ENCODE data around the gene GMCL2. TPM values are rescaled to one million over a fixed set of nuclear protein-coding genes. Genes with fewer than 3 reads are reported as not detected.

Gene GMCL2
- total RNA-seq, result not detected
- under 1 TPM in 1 of 8 donors, not detected in 7; 0.08 TPM for polyA plus RNA-seq (ENCODE audit: insufficient read depth in 1 of 8, insufficient read length in 8 of 8, low replicate concordance in 1 of 8)
- long read RNA-seq, donor 1, result 0 reads
- long read RNA-seq, donor 2, result 0 reads
- long read RNA-seq, donor 3, result 0 reads
- long read RNA-seq, donor 4, result 0 reads
- long read RNA-seq, donor 5, result 0 reads
- long read RNA-seq, donor 6, result 0 reads
- long read RNA-seq, donor 7, result 0 reads
- long read RNA-seq, donor 8, result 0 reads
- long read RNA-seq, donor 9, result 0 reads
- long read RNA-seq, donor 10, result 0 reads
- long read RNA-seq, donor 11, result 0 reads

DNA sequence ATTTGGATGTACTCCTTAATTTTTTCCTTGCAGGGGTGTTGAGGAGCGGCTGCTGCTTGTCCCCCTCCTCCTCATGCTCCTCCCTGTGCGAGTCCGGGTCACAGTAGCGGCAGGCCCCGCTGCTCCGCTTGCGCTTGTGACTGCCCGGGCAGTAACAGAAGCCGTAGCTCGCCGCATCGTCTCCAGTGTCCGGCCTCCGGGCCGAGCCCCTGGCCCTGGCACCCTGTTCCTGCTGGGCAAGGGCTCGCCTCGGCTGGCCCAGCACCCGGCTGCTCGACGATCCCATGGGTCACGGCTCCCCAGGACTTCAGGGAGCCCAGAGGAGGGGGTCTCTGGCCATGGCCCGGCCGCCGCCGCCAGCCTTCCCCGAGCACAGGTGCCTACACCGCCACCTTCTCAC lies at the start of gene GMCL2:
Gene GMCL2 (minus strand): TSS at position 358 of the 400 bp plus-strand sequence. CDS start 72 bp downstream, at position 286.
- 90% methylated on average over 21 of the region's 27 CpGs for WGBS (ENCODE audit: insufficient coverage)
- peaks cover 5% of the 10 kb centered on the region for H3K27me3 ChIP-seq (ENCODE audit: control insufficient read depth, insufficient read depth, low read length)
- no peak within 1 kb of the TSS for H3K27ac ChIP-seq (ENCODE audit: low read length)
- H3K36me3 ChIP-seq (ENCODE audit: control insufficient read depth, insufficient read depth, low read length), result no peaks in the 10 kb centered on the region
- H3K4me3 ChIP-seq (ENCODE audit: low read length), result no peak within 1 kb of the TSS
- DNase-seq, result no peak
- no peaks in the 10 kb centered on the region for H3K4me1 ChIP-seq (ENCODE audit: control insufficient read depth, insufficient read depth, low read length)
- H3K9me3 ChIP-seq (replicated peaks; ENCODE audit: control insufficient read depth, low read depth, low read length), result no peaks in the 10 kb centered on the region

DNA sequence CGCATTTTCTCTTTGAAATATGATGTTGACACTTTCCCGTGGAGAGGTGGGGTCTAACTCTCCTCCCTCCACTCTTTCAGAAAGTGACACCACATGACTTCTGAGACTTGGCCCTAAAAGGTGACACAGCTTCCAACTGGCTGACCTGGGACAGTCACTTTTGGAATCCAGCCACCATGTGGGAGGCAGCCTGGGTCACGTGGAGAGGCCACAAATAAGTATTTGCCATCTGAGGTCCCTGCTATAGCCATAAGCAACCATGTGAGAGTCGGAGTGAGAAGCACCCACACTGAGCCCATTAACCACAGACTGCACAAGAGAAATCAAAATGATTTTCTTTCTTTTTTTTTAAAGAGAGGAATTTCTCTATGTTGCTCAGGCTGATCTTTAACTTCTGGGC lies 49.5 kb upstream of the GMCL2 start:
- Histone ChIP-seq H3K9me3 (replicated peaks; ENCODE audit: control insufficient read depth, low read depth, low read length) (no peaks in the 10 kb centered on the region), H3K27ac (ENCODE audit: low read length) (no peak overlapping the region), H3K4me1 (ENCODE audit: control insufficient read depth, insufficient read depth, low read length) (peaks cover 49% of the 10 kb centered on the region), H3K27me3 (ENCODE audit: control insufficient read depth, insufficient read depth, low read length) (no peaks in the 10 kb centered on the region), H3K36me3 (ENCODE audit: control insufficient read depth, insufficient read depth, low read length) (no peaks in the 10 kb centered on the region), H3K4me3 (ENCODE audit: low read length) (no peak overlapping the region)
- peak; percentile 43 for DNase-seq
- no CpG with 5 or more reads among the region's 4 CpGs for WGBS (ENCODE audit: insufficient coverage)

DNA sequence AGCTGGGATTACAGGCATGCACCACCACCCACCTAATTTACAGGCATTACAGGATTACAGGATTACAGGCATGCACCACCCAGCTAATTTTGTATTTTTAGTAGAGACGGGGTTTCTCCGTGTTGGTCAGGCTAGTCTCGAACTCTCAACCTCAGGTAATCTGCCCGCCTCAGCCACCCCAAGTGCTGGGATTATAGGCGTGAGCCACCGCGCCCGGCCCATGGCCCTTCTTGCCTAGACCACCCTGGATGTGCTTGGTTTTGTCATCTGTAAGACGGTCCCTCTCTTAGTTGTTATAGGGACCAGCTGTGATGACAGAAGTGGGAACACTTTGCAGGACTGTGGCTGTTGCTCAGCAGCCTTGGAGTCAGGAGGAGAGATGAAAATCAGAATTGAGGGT lies 49.0 kb upstream of the GMCL2 start:
- WGBS (ENCODE audit: insufficient coverage), result 86% methylated on average over 9 of the region's 9 CpGs
- H3K4me3 ChIP-seq (ENCODE audit: low read length), result no peak overlapping the region

GRCh38 chr5:178235588-178235974 lies 48.4 kb upstream of the GMCL2 start:
- no peaks in the 10 kb centered on the region for H3K27me3 ChIP-seq (ENCODE audit: control insufficient read depth, insufficient read depth, low read length)
- no peak overlapping the region for H3K4me3 ChIP-seq (ENCODE audit: low read length)
- peaks cover 10% of the 10 kb centered on the region for H3K36me3 ChIP-seq (ENCODE audit: control insufficient read depth, insufficient read depth, low read length)
- H3K9me3 ChIP-seq (replicated peaks; ENCODE audit: control insufficient read depth, low read depth, low read length), result no peaks in the 10 kb centered on the region
- H3K27ac ChIP-seq (ENCODE audit: low read length), result no peak overlapping the region
- no peak for DNase-seq
- WGBS (ENCODE audit: insufficient coverage), result no CpG with 5 or more reads among the region's 3 CpGs
- H3K4me1 ChIP-seq (ENCODE audit: control insufficient read depth, insufficient read depth, low read length), result peaks cover 56% of the 10 kb centered on the region

More for the DNA sequence above, 49.0 kb upstream of the GMCL2 start:
- Histone ChIP-seq H3K4me1 (ENCODE audit: control insufficient read depth, insufficient read depth, low read length) (peaks cover 54% of the 10 kb centered on the region), H3K36me3 (ENCODE audit: control insufficient read depth, insufficient read depth, low read length) (peaks cover 5% of the 10 kb centered on the region), H3K9me3 (replicated peaks; ENCODE audit: control insufficient read depth, low read depth, low read length) (no peaks in the 10 kb centered on the region), H3K27me3 (ENCODE audit: control insufficient read depth, insufficient read depth, low read length) (no peaks in the 10 kb centered on the region), H3K27ac (ENCODE audit: low read length) (no peak overlapping the region)
- no peak for DNase-seq

- H3K4me1 ChIP-seq (ENCODE audit: control insufficient read depth, insufficient read depth, low read length), result peaks cover 52% of the 10 kb centered on the region
- H3K9me3 ChIP-seq (replicated peaks; ENCODE audit: control insufficient read depth, low read depth, low read length), result no peaks in the 10 kb centered on the region
- WGBS (ENCODE audit: insufficient coverage), result 6% methylated on average over 6 of the region's 12 CpGs
- H3K36me3 ChIP-seq (ENCODE audit: control insufficient read depth, insufficient read depth, low read length), result peaks cover 16% of the 10 kb centered on the region
- H3K27ac ChIP-seq (ENCODE audit: low read length), result no peak overlapping the region
- peak; percentile 69 for DNase-seq
- H3K27me3 ChIP-seq (ENCODE audit: control insufficient read depth, insufficient read depth, low read length), result no peaks in the 10 kb centered on the region
- H3K4me3 ChIP-seq (ENCODE audit: low read length), result no peak overlapping the region
Measured at GRCh38 chr5:178234750-178235587, 47.8 kb upstream of the GMCL2 start.

DNA sequence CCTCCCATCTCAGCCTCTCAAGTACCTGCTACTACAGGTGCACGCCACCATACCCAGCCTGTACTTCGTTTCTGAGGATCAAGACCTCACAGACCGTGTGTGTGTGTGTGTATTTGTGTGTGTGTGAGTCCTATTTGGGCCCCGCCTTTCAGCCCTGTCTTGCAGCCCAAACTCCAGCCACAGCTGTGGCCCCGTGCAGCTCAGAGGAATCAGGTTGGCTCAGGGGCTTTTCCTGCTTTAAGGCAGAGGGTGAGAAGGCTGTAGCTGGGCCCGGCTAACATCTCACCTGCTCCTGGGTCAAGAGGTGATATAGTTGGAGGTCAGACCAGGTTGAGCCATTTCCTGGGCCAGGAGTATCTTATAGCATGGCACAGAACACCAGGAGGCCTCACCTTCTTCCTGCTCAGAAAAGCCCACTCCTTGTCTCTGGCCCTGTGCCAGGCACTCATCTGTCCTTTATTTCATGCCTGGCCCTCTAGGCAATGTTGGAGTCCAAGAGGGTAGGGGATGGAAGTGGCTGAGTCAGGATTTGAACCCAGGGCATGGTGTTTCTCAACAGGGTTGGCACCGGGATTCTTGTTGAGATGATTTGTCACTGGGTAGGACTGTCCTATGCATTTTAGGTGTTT lies 47.1 kb upstream of the GMCL2 start:
- Histone ChIP-seq H3K36me3 (ENCODE audit: control insufficient read depth, insufficient read depth, low read length) (peaks cover 23% of the 10 kb centered on the region), H3K27me3 (ENCODE audit: control insufficient read depth, insufficient read depth, low read length) (no peaks in the 10 kb centered on the region), H3K27ac (ENCODE audit: low read length) (no peak overlapping the region), H3K4me3 (ENCODE audit: low read length) (no peak overlapping the region), H3K9me3 (replicated peaks; ENCODE audit: control insufficient read depth, low read depth, low read length) (no peaks in the 10 kb centered on the region), H3K4me1 (ENCODE audit: control insufficient read depth, insufficient read depth, low read length) (peaks cover 52% of the 10 kb centered on the region)
- whole genome bisulfite sequencing (ENCODE audit: insufficient coverage), result 88% methylated on average over 2 of the region's 7 CpGs
- DNase-seq, result no peak

DNA sequence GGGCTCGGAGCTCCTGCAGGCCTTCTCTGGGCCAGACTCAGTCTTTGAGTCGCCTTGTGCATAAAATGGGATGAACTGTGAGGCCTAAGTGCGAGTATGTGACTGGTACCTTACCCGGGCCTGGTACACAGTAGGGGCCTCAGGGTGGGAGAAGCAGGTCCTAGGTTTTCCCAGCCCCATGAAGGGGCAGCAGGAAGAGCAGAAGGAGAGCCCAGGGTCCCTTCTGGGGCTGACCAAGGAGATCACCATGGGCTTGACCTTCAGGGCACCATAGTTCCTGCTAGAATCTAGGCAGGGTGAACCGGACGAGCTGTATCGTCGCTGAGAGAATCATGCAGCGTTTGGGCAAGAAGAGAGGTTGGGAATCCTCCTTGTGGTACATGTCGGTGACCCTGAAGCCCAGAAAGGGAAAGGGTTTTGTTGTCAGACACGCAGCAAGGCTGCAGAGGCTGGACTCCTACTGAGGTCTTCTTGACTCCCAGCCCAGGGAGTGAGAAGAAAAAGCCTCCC lies 45.8 kb upstream of the GMCL2 start:
- Histone ChIP-seq H3K36me3 (ENCODE audit: control insufficient read depth, insufficient read depth, low read length) (peaks cover 34% of the 10 kb centered on the region), H3K27ac (ENCODE audit: low read length) (peak overlapping the region; percentile 92), H3K9me3 (replicated peaks; ENCODE audit: control insufficient read depth, low read depth, low read length) (no peaks in the 10 kb centered on the region), H3K4me1 (ENCODE audit: control insufficient read depth, insufficient read depth, low read length) (peaks cover 45% of the 10 kb centered on the region), H3K27me3 (ENCODE audit: control insufficient read depth, insufficient read depth, low read length) (no peaks in the 10 kb centered on the region), H3K4me3 (ENCODE audit: low read length) (peak overlapping the region; percentile 87)
- no peak for DNase-seq
- 56% methylated on average over 11 of the region's 11 CpGs for WGBS (ENCODE audit: insufficient coverage)

DNA sequence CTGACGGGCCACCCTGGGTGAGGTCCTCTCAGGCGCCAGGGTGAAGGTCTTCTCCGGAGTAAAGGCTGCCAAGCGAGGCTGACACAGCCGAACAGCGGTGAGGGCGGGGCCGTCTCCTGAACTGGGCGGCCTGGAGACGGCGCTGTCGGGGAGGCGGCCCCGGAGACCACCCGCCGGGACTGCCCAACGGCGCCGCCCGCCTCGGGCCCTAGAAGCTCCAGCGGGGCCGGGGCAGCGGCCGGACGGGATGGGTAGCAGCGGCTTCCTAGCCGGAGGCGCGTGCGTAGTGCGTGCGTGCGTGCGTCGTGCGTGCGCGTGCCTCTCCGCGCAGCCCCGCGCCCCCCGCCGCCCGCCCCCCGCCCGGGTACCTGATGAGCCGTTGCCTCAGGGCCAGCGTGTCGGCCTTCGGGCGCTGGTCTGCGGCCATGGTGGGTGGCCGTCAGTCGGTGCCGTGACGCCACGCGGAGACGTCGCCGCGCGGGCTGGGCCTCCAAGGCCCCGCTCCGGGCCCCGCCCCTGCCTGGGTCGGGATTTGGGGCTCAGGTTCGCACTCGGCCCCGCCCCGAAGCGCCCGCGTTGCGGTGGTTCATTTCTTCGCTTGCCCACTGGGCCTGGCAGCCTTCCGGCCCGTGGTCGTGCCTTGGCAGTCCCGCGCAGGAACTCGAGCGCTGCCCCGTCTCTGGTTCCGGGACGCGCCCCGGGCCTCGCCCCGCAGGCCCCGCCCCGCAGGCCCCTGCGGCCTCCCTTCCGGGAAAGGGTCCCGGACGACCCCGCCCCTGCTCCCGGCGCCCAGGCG lies 45.2 kb upstream of the GMCL2 start, which contains the start of gene PHYKPL:
Gene PHYKPL (minus strand): TSS at position 679 of the 796 bp plus-strand sequence. CDS start 252 bp downstream, at position 427.
- Histone ChIP-seq H3K4me3 (ENCODE audit: low read length) (peak within 1 kb of the TSS; percentile 87), H3K36me3 (ENCODE audit: control insufficient read depth, insufficient read depth, low read length) (peaks cover 41% of the 10 kb centered on the region), H3K4me1 (ENCODE audit: control insufficient read depth, insufficient read depth, low read length) (peaks cover 38% of the 10 kb centered on the region), H3K27me3 (ENCODE audit: control insufficient read depth, insufficient read depth, low read length) (no peaks in the 10 kb centered on the region), H3K27ac (ENCODE audit: low read length) (peak within 1 kb of the TSS; percentile 92), H3K9me3 (replicated peaks; ENCODE audit: control insufficient read depth, low read depth, low read length) (no peaks in the 10 kb centered on the region)
- under 1% methylated on average over 95 of the region's 102 CpGs for WGBS (ENCODE audit: insufficient coverage)
- DNase-seq, result peak; percentile 86

- Histone ChIP-seq H3K36me3 (ENCODE audit: control insufficient read depth, insufficient read depth, low read length) (peaks cover 48% of the 10 kb centered on the region), H3K27me3 (ENCODE audit: control insufficient read depth, insufficient read depth, low read length) (no peaks in the 10 kb centered on the region), H3K4me3 (ENCODE audit: low read length) (peak overlapping the region; percentile 87), H3K27ac (ENCODE audit: low read length) (peak overlapping the region; percentile 92), H3K9me3 (replicated peaks; ENCODE audit: control insufficient read depth, low read depth, low read length) (no peaks in the 10 kb centered on the region), H3K4me1 (ENCODE audit: control insufficient read depth, insufficient read depth, low read length) (peaks cover 31% of the 10 kb centered on the region)
- WGBS (ENCODE audit: insufficient coverage), result 17% methylated on average over 19 of the region's 21 CpGs
- no peak for DNase-seq
Measured at GRCh38 chr5:178231539-178232123, 44.5 kb upstream of the GMCL2 start.

Measured in muscle of leg (tissue), 16 donors.